Activated CD8-positive, alpha-beta memory T cell treated with anti-CD3 and anti-CD28 coated beads, Interleukin-2, amount 50 U/mL, for 24 hours (primary cell): ENCODE results near the gene MOAP1.
"Not testable (repeated sequence)": the region's sequence is repeated elsewhere in the genome, so short reads cannot be mapped to it uniquely, and the experiment has no call there.

Experiments used
- DNase-seq: peaks from one replicate; pipeline ENCODE4 v3.0.0-alpha.2; 2020; ENCODE audit errors: extremely low read depth

MOAP1 gene

GRCh38 chr14:93184391-93185348, at the start of gene MOAP1, which contains the start of gene LYSET:
Gene MOAP1, minus strand, starts transcription at chr14:93184897. Its CDS starts 655 bp downstream, at chr14:93184242.
Gene LYSET, plus strand, starts transcription at chr14:93185317. Its CDS starts 89 bp downstream, at chr14:93185406.
- peak; percentile 52 for DNase-seq

GRCh38 chr14:93233078-93233477, 48.4 kb upstream of the MOAP1 start:
- DNase-seq: not testable (repeated sequence)

GRCh38 chr14:93232159-93232558, 47.5 kb upstream of the MOAP1 start:
- no peak for DNase-seq

- no peak for DNase-seq
These were observed 46.7 kb upstream of the MOAP1 start for GRCh38 chr14:93231129-93231979.

- no peak for DNase-seq
These were observed 45.8 kb upstream of the MOAP1 start for GRCh38 chr14:93230539-93230938.

GRCh38 chr14:93228550-93228949, 43.9 kb upstream of the MOAP1 start:
- DNase-seq: no peak

GRCh38 chr14:93223565-93223964, 38.9 kb upstream of the MOAP1 start:
- DNase-seq: no peak

- no peak for DNase-seq
These were observed 35.8 kb upstream of the MOAP1 start for GRCh38 chr14:93220509-93220908.

- DNase-seq: no peak
These were observed 34.5 kb upstream of the MOAP1 start for GRCh38 chr14:93219103-93219726.

GRCh38 chr14:93214598-93214997, 29.9 kb upstream of the MOAP1 start:
- DNase-seq: no peak

GRCh38 chr14:93212432-93212831, 27.7 kb upstream of the MOAP1 start:
- DNase-seq: no peak

- DNase-seq: no peak
These were observed 23.0 kb upstream of the MOAP1 start for GRCh38 chr14:93207468-93208308.

GRCh38 chr14:93206793-93207467, 22.2 kb upstream of the MOAP1 start, which contains the start of the genes GON7 and UBR7:
Gene GON7, minus strand, starts transcription at chr14:93207065. Its CDS starts 28 bp downstream, at chr14:93207037.
Gene UBR7, plus strand, starts transcription at chr14:93207256. Its CDS starts 36 bp downstream, at chr14:93207292.
- peak; percentile 73 for DNase-seq

- DNase-seq: no peak
These were observed 16.5 kb upstream of the MOAP1 start for GRCh38 chr14:93201155-93201704.

- DNase-seq: no peak
These were observed 15.9 kb upstream of the MOAP1 start for GRCh38 chr14:93200553-93200952.

- DNase-seq: no peak
These were observed 14.3 kb upstream of the MOAP1 start for GRCh38 chr14:93199031-93199430.

GRCh38 chr14:93195316-93195999, 10.8 kb upstream of the MOAP1 start:
- DNase-seq: no peak

GRCh38 chr14:93186956-93187355, 2.3 kb upstream of the MOAP1 start:
- no peak for DNase-seq

GRCh38 chr14:93186466-93186865, 1.8 kb upstream of the MOAP1 start:
- DNase-seq: no peak
